Duodenal mucosa (tissue), 2 donors: ENCODE data around the gene SPOCK3.
"Not testable (repeated sequence)": the region's sequence is repeated elsewhere in the genome, so short reads cannot be mapped to it uniquely, and the experiment has no call there.

Source experiments
- H3K27ac ChIP-seq: one replicate; pipeline ENCODE4 v1.7.0; 2013; ENCODE audit warnings: low read depth, low read length
- H3K27me3 ChIP-seq, 2 donors: one replicate each; pipeline ENCODE4 v1.7.0; 2013; ENCODE audit warnings: low read length in 2 of 2, control low read depth in 1 of 2; ENCODE audit not compliant: insufficient read depth in 2 of 2, control insufficient read depth in 1 of 2
- H3K36me3 ChIP-seq, 2 donors: one replicate each; pipeline ENCODE4 v1.7.0; 2013; ENCODE audit warnings: low read length in 2 of 2, control low read depth in 1 of 2; ENCODE audit not compliant: insufficient read depth in 2 of 2, control insufficient read depth in 1 of 2
- H3K4me1 ChIP-seq, 2 donors: one replicate each; pipeline ENCODE4 v1.7.0; 2013; ENCODE audit warnings: low read length in 2 of 2, control low read depth in 1 of 2; ENCODE audit not compliant: insufficient read depth in 2 of 2, control insufficient read depth in 1 of 2
- H3K4me3 ChIP-seq, 2 donors: one replicate each; pipeline ENCODE4 v1.7.0; 2013; ENCODE audit warnings: low read length in 2 of 2, low read depth in 1 of 2
- H3K9ac ChIP-seq, 2 donors: one replicate each; pipeline ENCODE4 v1.7.0; 2013; ENCODE audit warnings: low read length in 2 of 2, low read depth in 1 of 2
- H3K9me3 ChIP-seq, 2 donors: one replicate each; pipeline ENCODE4 v1.7.0; 2013; ENCODE audit warnings: low read length in 2 of 2, control low read depth in 1 of 2; ENCODE audit not compliant: control insufficient read depth in 1 of 2

The SPOCK3 gene

DNA sequence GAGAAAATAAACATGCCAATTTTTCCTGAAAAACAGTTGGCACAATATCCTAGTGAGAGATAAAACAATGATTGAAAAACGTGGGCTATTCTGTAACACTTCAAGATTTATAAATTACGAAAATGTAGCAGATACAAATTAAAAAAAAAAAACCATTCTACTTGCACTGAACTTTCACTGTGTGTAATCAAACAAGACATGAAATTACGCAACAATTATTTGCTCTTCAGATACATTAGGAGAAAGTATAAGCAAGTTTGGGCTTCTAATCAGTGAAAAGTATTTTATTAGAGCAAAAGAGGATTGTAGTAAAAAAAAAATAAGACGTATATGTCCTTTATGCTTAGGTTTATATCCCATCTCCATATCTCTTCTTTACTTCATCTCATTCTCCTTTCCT, 320.4 kb downstream of the SPOCK3 start:
- Histone ChIP-seq H3K4me1 (no peaks in the 10 kb centered on the region), H3K27me3 (no peaks in the 10 kb centered on the region), H3K36me3 (no peaks in the 10 kb centered on the region), H3K27ac (no peak overlapping the region), H3K4me3 (no peak overlapping the region), H3K9me3 (no peaks in the 10 kb centered on the region), H3K9ac (no peak overlapping the region)

DNA sequence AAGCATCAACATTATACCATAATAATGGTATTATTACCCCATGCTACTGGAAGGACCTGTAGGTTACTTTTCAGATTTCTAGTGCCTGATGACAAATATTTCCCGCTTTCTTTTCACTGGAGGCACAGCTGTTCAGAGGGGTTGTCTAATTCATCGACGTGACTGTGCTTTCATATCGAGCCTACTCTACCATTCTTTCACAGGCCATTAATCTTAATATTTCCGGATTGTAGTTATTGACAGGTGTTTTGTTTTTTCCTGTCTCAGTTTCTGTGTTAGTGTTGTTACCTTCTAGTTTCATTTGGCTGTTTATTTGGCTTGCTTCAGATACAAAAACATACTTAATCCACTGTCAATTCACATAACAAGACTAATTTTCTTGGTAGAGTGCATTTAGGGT, 330.9 kb downstream of the SPOCK3 start:
- Histone ChIP-seq H3K9ac (no peak overlapping the region), H3K4me3 (no peak overlapping the region), H3K4me1 (no peaks in the 10 kb centered on the region), H3K36me3 (no peaks in the 10 kb centered on the region), H3K9me3 (peaks cover 0 to 1% of the 10 kb centered on the region in 2 donors), H3K27ac (no peak overlapping the region), H3K27me3 (no peaks in the 10 kb centered on the region)

DNA sequence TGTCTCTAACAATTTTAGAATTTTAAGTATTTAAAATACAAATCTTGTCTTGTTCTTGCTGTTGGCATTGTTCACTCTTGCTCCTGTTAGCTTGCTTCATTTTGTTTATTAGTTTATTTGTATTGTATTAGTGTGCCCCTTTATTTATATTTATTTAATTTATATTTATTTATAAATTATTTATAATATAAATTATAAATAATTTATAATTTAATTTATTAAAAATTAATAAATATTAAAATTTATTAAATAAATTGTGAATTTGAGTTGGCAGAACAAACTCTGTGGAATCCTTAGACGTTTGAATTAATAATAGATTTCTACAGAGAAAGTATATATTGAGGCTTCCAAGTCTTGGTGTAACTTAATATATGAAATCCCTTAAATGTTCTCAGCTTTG, 331.4 kb downstream of the SPOCK3 start:
- no peak overlapping the region for H3K4me3 ChIP-seq
- no peaks in the 10 kb centered on the region for H3K4me1 ChIP-seq
- no peak overlapping the region for H3K9ac ChIP-seq
- no peak overlapping the region for H3K27ac ChIP-seq
- no peaks in the 10 kb centered on the region for H3K27me3 ChIP-seq
- H3K9me3 ChIP-seq = peaks cover 0 to 1% of the 10 kb centered on the region in 2 donors
- H3K36me3 ChIP-seq = no peaks in the 10 kb centered on the region

DNA sequence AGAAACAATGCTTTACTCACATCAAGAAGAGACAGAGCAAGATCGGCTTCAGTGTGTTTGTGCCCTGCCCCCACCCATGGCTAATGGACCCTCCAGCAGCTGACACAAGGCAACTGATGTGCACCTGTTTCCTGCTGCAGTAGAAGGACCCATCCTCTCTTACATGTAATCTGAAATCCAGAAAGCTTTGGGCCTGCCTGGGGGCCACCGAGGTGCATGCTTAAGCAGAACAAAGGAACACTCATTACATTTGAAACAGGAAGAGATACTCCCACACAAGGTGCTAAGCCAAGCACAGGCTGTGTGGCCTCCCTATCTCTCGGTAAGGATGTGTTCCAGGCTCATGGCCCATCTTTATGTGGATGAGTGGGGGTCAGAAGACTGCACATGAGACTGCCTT, 338.0 kb downstream of the SPOCK3 start:
- Histone ChIP-seq H3K27me3 (no peaks in the 10 kb centered on the region), H3K4me1 (no peaks in the 10 kb centered on the region), H3K36me3 (no peaks in the 10 kb centered on the region), H3K4me3 (no peak overlapping the region), H3K9me3 (peaks cover 0 to 1% of the 10 kb centered on the region in 2 donors), H3K27ac (no peak overlapping the region), H3K9ac (no peak overlapping the region)

DNA sequence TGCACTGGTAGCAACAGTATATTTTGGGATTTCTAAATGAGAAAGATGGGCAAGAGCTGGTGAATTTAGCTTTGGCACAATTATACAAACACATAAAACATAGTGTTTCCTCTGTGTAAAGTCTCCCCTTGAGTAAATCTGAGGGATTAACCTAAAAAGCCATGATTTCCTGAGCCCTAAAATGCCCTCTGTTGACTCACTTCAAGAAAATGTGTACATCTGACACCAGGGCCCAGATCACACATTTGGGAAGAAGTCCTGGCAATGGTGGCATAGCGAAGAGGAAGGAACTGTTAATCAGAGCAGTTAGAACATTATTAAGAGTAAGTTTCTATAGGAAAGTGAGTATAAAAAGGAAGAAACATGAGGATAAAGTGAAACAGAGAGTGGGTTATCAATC, 338.5 kb downstream of the SPOCK3 start:
- H3K4me1 ChIP-seq = no peaks in the 10 kb centered on the region
- H3K36me3 ChIP-seq = no peaks in the 10 kb centered on the region
- H3K27me3 ChIP-seq = no peaks in the 10 kb centered on the region
- H3K9ac ChIP-seq = no peak overlapping the region
- H3K4me3 ChIP-seq = no peak overlapping the region
- H3K9me3 ChIP-seq = peaks cover 0 to 1% of the 10 kb centered on the region in 2 donors
- no peak overlapping the region for H3K27ac ChIP-seq

DNA sequence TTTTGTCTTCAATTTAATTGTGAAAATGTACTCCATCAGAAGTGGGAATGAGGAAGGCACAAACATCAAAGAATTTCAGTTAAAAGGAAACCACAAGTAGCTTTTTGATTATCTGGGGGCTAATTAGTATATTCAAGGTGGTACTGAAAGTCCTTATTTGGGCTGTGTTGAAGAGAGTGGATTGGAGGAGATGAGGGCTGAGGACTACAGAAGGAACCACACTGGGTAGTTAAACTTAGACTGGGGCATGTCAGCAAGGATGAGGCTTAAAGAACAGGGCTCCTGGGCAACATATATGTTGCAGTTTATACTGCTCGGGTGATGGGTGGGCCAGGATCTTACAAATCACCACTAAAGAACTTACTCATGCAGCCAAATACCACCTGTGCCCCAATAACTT, 346.8 kb downstream of the SPOCK3 start:
- Histone ChIP-seq H3K27me3 (no peaks in the 10 kb centered on the region), H3K9me3 (no peaks in the 10 kb centered on the region), H3K9ac (no peak overlapping the region), H3K4me1 (no peaks in the 10 kb centered on the region), H3K27ac (no peak overlapping the region), H3K4me3 (no peak overlapping the region), H3K36me3 (no peaks in the 10 kb centered on the region)

DNA sequence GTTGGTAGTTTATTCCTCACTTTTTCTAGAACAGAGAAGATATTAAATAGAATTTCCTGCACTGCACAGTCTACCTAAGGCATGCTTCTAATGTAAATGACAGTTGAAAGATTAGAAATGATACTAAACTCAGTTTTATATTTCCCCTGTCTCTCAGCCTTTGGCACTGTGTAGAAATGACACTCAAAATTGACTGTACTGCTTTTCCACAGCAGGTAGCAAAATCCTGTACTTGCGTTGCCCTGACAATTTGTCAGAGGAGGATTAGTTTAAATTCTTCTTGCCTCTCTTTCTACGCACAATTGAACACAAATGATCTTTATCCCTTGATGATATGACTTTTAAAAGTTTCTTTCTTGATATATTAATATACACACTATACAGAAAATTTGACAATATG, 347.6 kb downstream of the SPOCK3 start:
- Histone ChIP-seq H3K27ac (no peak overlapping the region), H3K9ac (no peak overlapping the region), H3K4me3 (no peak overlapping the region), H3K4me1 (no peaks in the 10 kb centered on the region), H3K9me3 (no peaks in the 10 kb centered on the region), H3K36me3 (no peaks in the 10 kb centered on the region), H3K27me3 (no peaks in the 10 kb centered on the region)

DNA sequence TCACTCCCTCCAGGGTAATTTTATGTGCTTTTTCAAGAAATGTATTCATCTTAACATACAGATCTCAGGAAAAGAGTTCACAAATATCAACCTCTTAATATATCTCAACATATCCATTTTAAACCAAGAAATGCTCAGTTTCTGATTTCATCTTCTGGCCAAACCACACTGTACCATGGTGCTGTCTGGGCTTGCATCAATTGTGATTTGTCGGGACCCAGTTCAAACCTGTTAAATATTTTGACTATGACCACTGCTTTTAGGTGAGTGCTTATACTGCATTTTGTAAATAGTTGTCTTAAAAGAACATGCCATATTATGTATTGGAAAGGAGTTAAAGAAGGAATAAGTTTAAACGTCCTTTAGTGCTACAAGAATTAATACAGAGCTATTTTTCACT, 352.1 kb downstream of the SPOCK3 start:
- no peaks in the 10 kb centered on the region for H3K9me3 ChIP-seq
- H3K36me3 ChIP-seq = no peaks in the 10 kb centered on the region
- H3K27ac ChIP-seq = no peak overlapping the region
- no peak overlapping the region for H3K9ac ChIP-seq
- no peaks in the 10 kb centered on the region for H3K4me1 ChIP-seq
- no peaks in the 10 kb centered on the region for H3K27me3 ChIP-seq
- H3K4me3 ChIP-seq = no peak overlapping the region

DNA sequence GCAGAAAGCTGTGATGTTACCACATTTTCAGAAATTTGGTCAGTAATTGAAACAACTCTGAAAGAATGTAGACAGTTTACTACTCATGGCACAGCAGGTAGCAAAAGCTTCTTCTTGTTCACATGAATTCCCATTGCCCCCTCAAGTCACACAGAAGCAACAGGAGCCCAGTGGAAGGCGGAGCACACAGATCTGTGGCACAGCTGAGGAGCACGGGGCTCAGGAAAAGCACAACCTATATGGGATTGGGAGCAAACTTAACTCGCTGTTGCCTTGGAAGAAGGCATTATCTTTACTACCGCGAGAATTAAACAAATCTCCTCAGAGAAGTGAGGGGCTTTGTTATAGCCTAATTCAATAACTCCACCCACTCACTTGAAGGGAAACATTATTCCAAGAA, 358.5 kb downstream of the SPOCK3 start:
- Histone ChIP-seq H3K27ac (no peak overlapping the region), H3K9me3 (no peaks in the 10 kb centered on the region), H3K27me3 (no peaks in the 10 kb centered on the region), H3K9ac (no peak overlapping the region), H3K4me1 (no peaks in the 10 kb centered on the region), H3K4me3 (no peak overlapping the region), H3K36me3 (no peaks in the 10 kb centered on the region)

DNA sequence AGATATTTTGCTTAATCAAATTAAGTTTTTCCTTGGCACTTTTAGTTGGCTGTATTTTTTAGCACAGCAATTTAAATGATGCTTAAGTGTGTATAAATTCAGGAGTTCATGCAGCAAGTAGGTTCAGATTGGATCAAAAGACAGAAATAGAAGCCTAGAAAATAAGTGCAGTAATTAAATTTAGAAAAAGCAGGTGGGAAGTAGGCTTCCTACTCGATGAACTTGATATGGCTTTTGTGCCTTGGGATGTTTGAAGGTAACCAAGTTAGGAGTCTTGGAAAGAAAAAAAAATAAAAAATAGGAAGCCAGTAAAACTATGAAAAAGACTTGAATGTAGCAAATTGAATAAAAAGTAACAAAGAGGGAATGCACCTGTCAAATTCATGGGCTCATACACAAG, 372.3 kb downstream of the SPOCK3 start:
- Histone ChIP-seq H3K9ac (no peak overlapping the region), H3K27ac (no peak overlapping the region)

DNA sequence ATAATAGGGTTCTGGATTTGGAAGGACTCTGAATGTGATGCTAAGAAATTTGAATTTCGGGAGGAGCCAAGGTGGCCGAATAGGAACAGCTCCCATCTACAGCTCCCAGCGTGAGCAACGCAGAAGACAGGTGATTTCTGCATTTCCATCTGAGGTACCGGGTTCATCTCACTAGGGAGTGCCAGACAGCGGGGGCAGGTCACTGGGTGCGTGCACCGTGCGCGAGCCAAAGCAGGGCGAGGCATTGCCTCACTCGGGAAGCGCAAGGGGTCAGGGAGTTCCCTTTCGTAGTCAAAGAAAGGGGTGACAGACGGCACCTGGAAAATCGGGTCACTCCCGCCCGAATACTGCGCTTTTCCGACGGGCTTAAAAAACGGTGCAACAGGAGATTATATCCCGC, 383.9 kb downstream of the SPOCK3 start:
- H3K36me3 ChIP-seq, H3K9ac ChIP-seq, H3K27ac ChIP-seq, H3K4me3 ChIP-seq, H3K27me3 ChIP-seq, H3K9me3 ChIP-seq, H3K4me1 ChIP-seq: not testable (repeated sequence)

More for the DNA sequence above, 372.3 kb downstream of the SPOCK3 start:
- Histone ChIP-seq H3K27me3 (no peaks in the 10 kb centered on the region), H3K9me3 (no peaks in the 10 kb centered on the region), H3K4me3 (no peak overlapping the region), H3K4me1 (no peaks in the 10 kb centered on the region), H3K36me3 (no peaks in the 10 kb centered on the region)
